GM15510 (cell line): Measurements from ENCODE around the gene FGF6.

Experiments
- POLR2A ChIP-seq: IDR thresholded peaks from 3 replicates; pipeline ENCODE4 v1.6.1; 2011; ENCODE audit warnings: borderline replicate concordance; ENCODE audit not compliant: insufficient read length; ENCODE audit errors: extremely low read depth

FGF6 gene

DNA sequence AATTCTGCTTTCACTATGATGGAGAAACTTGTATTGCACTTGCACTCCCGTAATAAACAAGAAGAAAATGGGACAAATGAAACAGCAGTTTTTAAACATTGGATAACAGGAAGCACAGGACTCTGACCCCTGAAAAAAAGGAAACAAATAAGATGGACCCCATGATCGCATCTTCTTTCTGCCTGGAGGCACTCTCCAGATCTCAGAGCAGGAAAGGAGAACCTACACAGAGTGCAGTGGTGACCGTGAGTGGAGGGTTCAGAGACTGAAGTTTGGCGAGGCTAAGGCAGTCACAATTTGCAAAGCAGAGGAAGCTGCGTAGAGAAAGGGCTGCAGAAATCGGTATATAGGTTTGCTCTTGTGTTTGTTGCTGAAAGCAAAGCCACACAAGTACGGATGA lies 6.1 kb upstream of the FGF6 start:
- no peak for TF ChIP-seq POLR2A

DNA sequence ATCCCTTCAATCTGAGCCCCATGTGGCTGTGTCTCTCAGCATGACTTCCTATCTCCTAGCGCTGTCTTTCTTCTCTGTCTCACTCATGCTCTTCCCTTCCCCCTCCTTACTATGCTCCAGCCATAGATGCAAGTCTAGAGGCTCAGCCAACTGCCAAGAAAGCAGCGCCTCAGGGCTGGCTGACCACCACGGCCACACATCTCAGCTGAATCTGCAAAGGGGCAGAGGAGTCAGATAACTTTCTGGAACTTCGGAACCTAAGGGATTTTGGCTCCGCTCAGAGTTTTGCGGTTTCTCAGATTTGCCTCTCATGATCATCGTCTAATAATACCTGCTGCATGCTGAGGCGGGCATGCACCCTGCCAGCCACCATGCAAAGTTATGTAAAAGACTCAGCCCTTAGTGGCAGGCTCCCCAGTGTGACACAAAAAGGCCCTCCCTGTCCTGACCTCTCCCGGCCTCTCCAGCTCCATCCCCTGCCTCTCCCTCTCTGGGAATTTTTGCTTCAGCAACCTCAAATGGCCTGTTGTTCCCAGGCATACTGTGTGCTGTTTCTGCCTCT lies 5.0 kb upstream of the FGF6 start:
- no peak for TF ChIP-seq POLR2A

- no peak for TF ChIP-seq POLR2A
Measured at GRCh38 chr12:4449851-4450221, 4.2 kb upstream of the FGF6 start.

DNA sequence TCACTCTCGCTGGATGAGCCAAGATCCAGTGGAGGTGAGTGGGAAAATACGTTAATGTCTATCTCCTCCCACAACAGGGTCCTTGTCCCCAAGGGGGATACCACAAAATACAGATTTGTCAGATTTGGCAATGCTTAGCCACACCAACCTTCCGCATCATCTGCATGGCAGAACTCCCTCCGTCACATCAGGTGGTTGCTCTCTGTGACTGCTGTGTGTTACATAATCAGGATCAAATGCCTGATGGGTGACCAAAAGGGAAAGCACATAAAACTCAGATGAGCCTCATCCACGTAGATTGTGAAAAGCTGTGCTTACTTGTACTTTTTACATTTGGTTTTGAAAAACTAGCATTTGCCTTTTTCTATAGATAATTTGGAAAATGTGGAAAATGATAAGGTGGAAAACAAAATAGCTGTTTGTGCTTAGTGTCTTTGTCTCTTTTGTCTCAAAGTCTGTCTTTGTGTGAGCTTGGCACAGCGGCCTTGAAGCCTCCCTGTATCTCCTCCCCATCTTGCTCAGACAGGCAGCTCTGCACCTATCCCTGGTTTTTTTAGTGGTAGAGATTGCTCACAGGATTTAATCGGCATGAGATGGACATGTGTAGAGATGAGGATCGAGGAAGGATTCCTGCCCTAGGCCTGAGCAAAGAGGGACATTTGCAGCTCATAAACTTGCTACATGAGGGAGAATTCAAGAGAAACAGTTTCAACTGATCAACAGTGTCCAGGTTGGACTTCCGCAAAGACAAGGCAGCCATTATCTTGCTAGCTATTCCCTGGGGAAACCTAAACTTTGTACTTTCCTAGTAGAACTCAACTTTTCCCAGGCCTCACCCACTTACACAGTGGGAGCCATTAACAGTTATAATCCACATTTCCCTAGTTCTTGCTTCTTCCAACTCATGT lies 3.6 kb upstream of the FGF6 start:
- no peak for TF ChIP-seq POLR2A

GRCh38 chr12:4448371-4448940 lies 2.8 kb upstream of the FGF6 start:
- no peak for TF ChIP-seq POLR2A

DNA sequence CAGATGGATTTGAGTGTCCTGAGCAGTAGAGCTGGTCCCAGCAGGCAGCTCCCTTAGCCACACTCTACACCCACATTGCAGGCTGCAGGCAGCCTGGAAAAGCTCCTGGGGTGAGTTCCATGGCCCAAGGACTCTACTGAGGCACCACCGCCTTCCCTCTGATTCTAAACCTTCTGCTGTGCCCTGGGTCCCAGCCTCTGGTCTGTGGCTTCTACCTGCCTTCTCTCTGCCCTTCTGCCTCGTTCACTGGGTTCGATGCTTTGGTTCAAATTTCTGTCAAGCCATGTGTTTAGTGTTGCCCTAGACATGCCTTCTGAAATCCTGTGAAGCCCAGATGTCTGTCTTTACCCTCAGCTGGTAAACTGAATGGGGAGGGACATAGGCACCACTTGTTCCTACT lies 1.5 kb upstream of the FGF6 start:
- no peak for TF ChIP-seq POLR2A

- no peak for TF ChIP-seq POLR2A
Measured at GRCh38 chr12:4446335-4446734, 720 bp upstream of the FGF6 start.

GRCh38 chr12:4444031-4444430 lies 1.6 kb downstream of the FGF6 start:
- TF ChIP-seq POLR2A, result no peak

DNA sequence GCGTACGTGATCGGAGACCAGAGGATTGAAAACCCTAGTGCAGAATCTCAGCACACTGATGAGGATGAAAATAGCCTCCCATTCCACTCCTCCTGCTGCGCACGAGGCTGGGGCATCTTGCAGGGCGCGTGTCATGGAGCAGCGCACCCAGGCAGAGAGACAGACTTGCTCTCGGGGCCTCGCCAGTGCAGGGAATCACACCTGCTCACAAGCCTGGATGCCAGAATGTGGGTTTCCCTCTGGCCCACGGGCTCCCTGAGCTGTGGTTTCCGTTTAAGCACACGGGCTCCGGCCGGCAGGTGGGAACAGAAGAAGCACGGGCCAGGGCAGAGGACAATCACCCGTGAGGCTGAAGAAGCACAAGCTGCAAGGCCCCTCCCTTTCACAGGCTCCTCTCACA lies 2.0 kb downstream of the FGF6 start:
- TF ChIP-seq POLR2A, result no peak

DNA sequence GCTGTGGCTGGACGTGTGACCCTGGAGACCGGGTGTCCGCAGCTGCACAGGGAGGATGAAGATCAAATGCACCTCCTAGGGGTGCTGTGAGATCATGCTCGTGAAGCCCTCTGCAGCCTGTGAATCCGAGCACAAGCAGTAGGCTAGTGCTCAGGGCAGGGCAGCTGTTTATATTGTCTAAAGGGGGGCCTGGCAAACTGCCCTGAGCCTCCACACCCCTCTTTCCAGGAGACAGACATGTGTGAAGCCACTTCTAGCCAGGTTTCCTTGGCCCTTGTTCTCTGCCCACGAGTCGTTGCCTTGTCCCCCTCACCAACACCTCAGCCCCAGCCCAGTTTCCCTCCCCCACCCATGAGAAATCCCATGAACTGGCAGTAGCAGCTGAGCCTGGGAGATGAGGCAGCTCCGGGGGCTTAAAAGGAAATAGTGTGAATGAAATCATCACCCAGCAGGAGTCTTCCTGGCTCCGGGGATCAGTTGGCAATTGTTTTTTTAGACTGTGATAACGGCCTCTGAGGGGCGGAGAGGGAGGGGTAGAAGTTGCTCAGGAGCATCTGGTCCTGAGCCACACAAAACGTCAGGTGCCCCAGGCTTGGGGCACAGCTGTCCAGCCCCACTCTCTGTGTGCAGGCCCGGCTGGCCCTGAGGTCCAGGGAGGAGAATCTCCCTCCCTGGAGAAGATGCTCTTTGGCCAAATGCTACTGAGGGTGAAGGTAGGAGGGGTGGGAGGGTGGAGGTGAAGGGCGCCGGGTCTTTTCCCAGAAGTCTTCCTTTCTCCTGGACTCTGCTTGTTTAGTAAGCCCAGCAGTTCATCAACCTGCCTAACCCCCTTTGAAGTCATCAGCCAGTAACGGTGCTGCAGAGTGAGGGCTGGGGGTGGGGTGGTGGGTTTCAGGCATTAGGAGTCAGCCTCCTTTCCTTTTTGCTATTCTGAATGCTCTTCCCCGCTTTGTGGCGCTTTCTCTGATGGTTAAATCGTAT lies 4.0 kb downstream of the FGF6 start:
- no peak for TF ChIP-seq POLR2A

- TF ChIP-seq POLR2A, result no peak
Measured at GRCh38 chr12:4440187-4440941, 5.3 kb downstream of the FGF6 start.

- no peak for TF ChIP-seq POLR2A
Measured at GRCh38 chr12:4439736-4440135, 5.9 kb downstream of the FGF6 start.

- TF ChIP-seq POLR2A, result no peak
Measured at GRCh38 chr12:4438834-4439596, 6.6 kb downstream of the FGF6 start.
